DLD1 (cell line): ENCODE results near the gene THRSP.
"Not testable (repeated sequence)": the region's sequence is repeated elsewhere in the genome, so short reads cannot be mapped to it uniquely, and the experiment has no call there.

Experiments used
- in situ Hi-C: cut with HindIII; loops from 2 replicates; pipeline ENCODE4 v1.10.0; 2017; ENCODE audit warnings: low sequenced_read_pairs

Gene THRSP

GRCh38 chr11:78063440-78064181 lies at the start of gene THRSP:
TSS of gene THRSP (plus strand) at chr11:78063861. CDS start at chr11:78063882, 21 bp downstream.
- in situ Hi-C loops: no loop called here

GRCh38 chr11:78014937-78015520 lies 48.6 kb upstream of the THRSP start:
- in situ Hi-C loops: not testable (repeated sequence)

- in situ Hi-C loops: no loop called here
Observed at GRCh38 chr11:78015878-78016277, 47.8 kb upstream of the THRSP start.

- in situ Hi-C loops: no loop called here
Observed at GRCh38 chr11:78019808-78020207, 43.9 kb upstream of the THRSP start.

GRCh38 chr11:78020246-78020645 lies 43.4 kb upstream of the THRSP start:
- in situ Hi-C loops: no loop called here

GRCh38 chr11:78021611-78022010 lies 42.0 kb upstream of the THRSP start:
- in situ Hi-C loops: no loop called here

- in situ Hi-C loops: no loop called here
Observed at GRCh38 chr11:78022397-78023396, 41.0 kb upstream of the THRSP start, which contains the start of gene KCTD14. TSS of gene KCTD14 (minus strand) at chr11:78023276. CDS start at chr11:78023249, 27 bp downstream.

- in situ Hi-C loops: no loop called here
Observed at GRCh38 chr11:78023426-78023825, 40.2 kb upstream of the THRSP start.

GRCh38 chr11:78025378-78025777 lies 38.3 kb upstream of the THRSP start:
- in situ Hi-C loops: no loop called here

- in situ Hi-C loops: no loop called here
Observed at GRCh38 chr11:78027759-78028158, 35.9 kb upstream of the THRSP start.

- in situ Hi-C loops: not testable (repeated sequence)
Observed at GRCh38 chr11:78028423-78028822, 35.2 kb upstream of the THRSP start.

GRCh38 chr11:78030429-78031325 lies 33.0 kb upstream of the THRSP start:
- in situ Hi-C loops: no loop called here

GRCh38 chr11:78031629-78032028 lies 32.0 kb upstream of the THRSP start:
- in situ Hi-C loops: no loop called here

- in situ Hi-C loops: no loop called here
Observed at GRCh38 chr11:78032090-78032489, 31.6 kb upstream of the THRSP start.

- in situ Hi-C loops: no loop called here
Observed at GRCh38 chr11:78033040-78033439, 30.6 kb upstream of the THRSP start.

- in situ Hi-C loops: no loop called here
Observed at GRCh38 chr11:78034623-78035022, 29.0 kb upstream of the THRSP start.

GRCh38 chr11:78036313-78036712 lies 27.3 kb upstream of the THRSP start:
- in situ Hi-C loops: no loop called here

- in situ Hi-C loops: no loop called here
Observed at GRCh38 chr11:78037056-78037455, 26.6 kb upstream of the THRSP start.

- in situ Hi-C loops: no loop called here
Observed at GRCh38 chr11:78037825-78038620, 25.6 kb upstream of the THRSP start.
